GM23248 (cell line): ENCODE results near the gene SCAMP4. TPM values are rescaled to one million over a fixed set of nuclear protein-coding genes. Genes with fewer than 3 reads are reported as not detected.

Experiments
- DNase-seq: peaks from one replicate; pipeline ENCODE4 v3.0.0-alpha.2; 2015
- H2AFZ ChIP-seq: fragments of 200-600 bp; sonication (generic); 2 replicates; pipeline ENCODE4 v1.6.1; 2016; ENCODE audit warnings: antibody characterized with exemption
- H3F3A ChIP-seq: fragments of 200-600 bp; sonication (generic); 2 replicates; pipeline ENCODE4 v1.6.1; 2016; ENCODE audit warnings: mild to moderate bottlenecking, antibody characterized with exemption, mixed run types; ENCODE audit not compliant: insufficient read depth
- H3K27ac ChIP-seq: fragments of 200-600 bp; sonication (generic); 2 replicates; pipeline ENCODE4 v1.5.1; 2016; ENCODE audit warnings: mild to moderate bottlenecking
- H3K27me3 ChIP-seq: fragments of 200-600 bp; sonication (generic); replicated peaks from 2 replicates; pipeline ENCODE4 v1.6.1; 2016; ENCODE audit warnings: mild to moderate bottlenecking; ENCODE audit not compliant: insufficient read depth
- H3K36me3 ChIP-seq: fragments of 200-600 bp; sonication (generic); 2 replicates; pipeline ENCODE4 v1.6.1; 2016; ENCODE audit warnings: low read depth, mild to moderate bottlenecking
- H3K4me1 ChIP-seq: fragments of 200-600 bp; sonication (generic); 2 replicates; pipeline ENCODE4 v1.6.1; 2016; ENCODE audit warnings: mild to moderate bottlenecking; ENCODE audit not compliant: insufficient read depth
- H3K4me2 ChIP-seq: fragments of 200-600 bp; sonication (generic); one replicate; pipeline ENCODE4 v1.6.1; 2016; ENCODE audit warnings: mild to moderate bottlenecking; ENCODE audit not compliant: unreplicated experiment
- H3K4me3 ChIP-seq: fragments of 200-600 bp; sonication (generic); 2 replicates; pipeline ENCODE4 v1.5.1; 2016; ENCODE audit warnings: mild to moderate bottlenecking
- H3K79me2 ChIP-seq: fragments of 200-600 bp; sonication (generic); 2 replicates; pipeline ENCODE4 v1.6.1; 2016; ENCODE audit warnings: mild to moderate bottlenecking; ENCODE audit not compliant: insufficient read depth
- H3K9ac ChIP-seq: fragments of 200-600 bp; sonication (generic); 2 replicates; pipeline ENCODE4 v1.6.1; 2016; ENCODE audit warnings: mild to moderate bottlenecking
- H3K9me2 ChIP-seq: fragments of 200-600 bp; sonication (generic); 2 replicates; pipeline ENCODE4 v1.6.1; 2016; ENCODE audit warnings: mixed run types, mild to moderate bottlenecking, moderate library complexity; ENCODE audit not compliant: insufficient read depth
- H3K9me3 ChIP-seq: fragments of 200-600 bp; sonication (generic); one replicate; pipeline ENCODE4 v1.6.1; 2017; ENCODE audit warnings: low read depth
- H4K20me1 ChIP-seq: fragments of 200-600 bp; sonication (generic); 2 replicates; pipeline ENCODE4 v1.6.0; 2016; ENCODE audit not compliant: insufficient read depth
- EZH2 ChIP-seq: fragments of 200-600 bp; sonication (generic); IDR thresholded peaks from 2 replicates; pipeline ENCODE4 v1.6.1; 2018; ENCODE audit warnings: antibody characterized with exemption, mild to moderate bottlenecking; ENCODE audit not compliant: insufficient read depth, poor library complexity, severe bottlenecking
- EZH2phosphoT487 ChIP-seq: fragments of 200-600 bp; sonication (generic); IDR thresholded peaks from 2 replicates; pipeline ENCODE4 v1.6.1; 2018; ENCODE audit warnings: antibody characterized with exemption, moderate library complexity, mild to moderate bottlenecking, low read depth; ENCODE audit not compliant: insufficient read depth
- WGBS, 2 experiments: methylation state at CpG; one replicate each; pipeline ENCODE4 v1.1.6; 2015 to 2017; ENCODE audit warnings: low lambda C conversion rate in 2 of 2, low coverage in 1 of 2; ENCODE audit errors: missing lambda C conversion rate in 2 of 2; 5-methylcytosine and 5-hydroxymethylcytosine counted together
- in situ Hi-C: fragments of 300-500 bp; cut with MboI; formaldehyde crosslinking; loops from 2 replicates; pipeline ENCODE4 v1.15.0; 2020
- polyA plus RNA-seq: library from polyadenylated mRNA; unstranded; fragments of >200 nt; fragmentation: Nextera tagmentation; extraction: Ambion mirVana; gene quantifications from 2 replicates; pipeline ENCODE4 v1.2.1, GENCODE V29; 2016
- total RNA-seq: library from RNA; depleted of rRNA; stranded (reverse); fragments of >200 nt; shearing (Covaris generic); gene quantifications from 2 replicates; pipeline ENCODE4 v1.2.3, GENCODE V29; 2014

The SCAMP4 gene
- total and polyA plus RNA-seq, 2 experiments from 2014 or later, result 73.9 to 110 TPM

DNA sequence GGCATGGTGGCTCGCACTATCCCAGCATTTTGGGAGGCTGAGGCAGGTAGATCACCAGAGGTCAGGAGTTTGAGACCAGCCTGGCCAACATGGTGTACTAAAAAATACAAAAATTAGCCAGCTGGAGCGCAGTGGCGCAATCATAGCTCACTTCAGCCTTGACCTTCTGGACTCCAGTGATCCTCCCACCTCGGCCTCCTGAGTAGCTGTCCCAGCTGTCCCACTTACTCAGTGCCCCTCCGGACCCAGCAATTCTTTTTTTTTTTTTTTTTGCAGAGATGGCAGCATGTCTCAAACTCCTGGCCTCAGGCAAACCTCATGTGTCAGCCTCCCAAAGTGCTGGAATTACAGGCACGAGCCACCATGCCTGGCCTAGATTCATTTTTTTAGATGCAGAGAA lies 2.3 kb upstream of the SCAMP4 start:
- peak overlapping the region; percentile 25; the same call in 1 of the 2 replicates for H3K9ac ChIP-seq
- in situ Hi-C loops, result no loop called here
- 54 to 55% methylated on average over 6 of the region's 6 CpGs for WGBS, 2 experiments
- 0 out of 2 replicates have a peak, but pooled peaks cover 10% of the 10 kb centered on the region for H3F3A ChIP-seq
- no peaks in the 10 kb centered on the region for H3K9me3 ChIP-seq
- H3K4me2 ChIP-seq, result no peak overlapping the region
- H3K79me2 ChIP-seq, result peaks cover 24% of the 10 kb centered on the region
- H3K36me3 ChIP-seq, result no peaks in the 10 kb centered on the region
- H3K27ac ChIP-seq, result no peak overlapping the region
- no peaks in the 10 kb centered on the region for H4K20me1 ChIP-seq
- no peak for TF ChIP-seq EZH2
- no peak for TF ChIP-seq EZH2phosphoT487
- peak; percentile 6 for DNase-seq
- H3K9me2 ChIP-seq, result no peaks in the 10 kb centered on the region
- H3K4me3 ChIP-seq, result no peak overlapping the region
- peak overlapping the region; percentile 48; the same call in 1 of the 2 replicates for H2AFZ ChIP-seq
- no peaks in the 10 kb centered on the region for H3K4me1 ChIP-seq
- H3K27me3 ChIP-seq, result no peaks in the 10 kb centered on the region

DNA sequence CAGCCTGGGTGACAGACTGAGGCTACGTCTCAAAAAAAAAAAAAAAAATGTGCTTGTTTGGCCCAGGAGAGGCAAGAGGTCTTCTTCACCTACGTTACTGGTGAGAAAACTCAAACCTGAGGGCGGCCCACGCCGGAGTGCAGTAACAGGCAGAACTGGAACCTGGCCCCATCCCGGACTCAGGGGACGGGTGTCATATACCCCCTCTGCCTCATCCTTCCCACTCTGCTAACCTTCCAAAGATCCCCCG lies 414 bp upstream of the SCAMP4 start:
- TF ChIP-seq EZH2phosphoT487, result no peak
- no peak for TF ChIP-seq EZH2
- no peaks in the 10 kb centered on the region for H3K9me2 ChIP-seq
- H3F3A ChIP-seq, result 0 out of 2 replicates have a peak, but pooled peaks cover 10% of the 10 kb centered on the region
- 37 to 42% methylated on average over 8 of the region's 8 CpGs for WGBS, 2 experiments
- no peaks in the 10 kb centered on the region for H3K27me3 ChIP-seq
- peaks cover 1% of the 10 kb centered on the region; the same call in 1 of the 2 replicates for H3K4me1 ChIP-seq
- H4K20me1 ChIP-seq, result no peaks in the 10 kb centered on the region
- H3K4me2 ChIP-seq, result no peak overlapping the region
- H3K79me2 ChIP-seq, result peaks cover 43% of the 10 kb centered on the region
- peak overlapping the region; percentile 47 for H3K4me3 ChIP-seq
- 0 out of 2 replicates have a peak overlapping the region, but pooled peaks have one; percentile 38 for H3K9ac ChIP-seq
- H3K36me3 ChIP-seq, result no peaks in the 10 kb centered on the region
- no peak for DNase-seq
- in situ Hi-C loops, result no loop called here
- no peak overlapping the region for H3K27ac ChIP-seq
- H2AFZ ChIP-seq, result peak overlapping the region; percentile 64
- H3K9me3 ChIP-seq, result no peaks in the 10 kb centered on the region

DNA sequence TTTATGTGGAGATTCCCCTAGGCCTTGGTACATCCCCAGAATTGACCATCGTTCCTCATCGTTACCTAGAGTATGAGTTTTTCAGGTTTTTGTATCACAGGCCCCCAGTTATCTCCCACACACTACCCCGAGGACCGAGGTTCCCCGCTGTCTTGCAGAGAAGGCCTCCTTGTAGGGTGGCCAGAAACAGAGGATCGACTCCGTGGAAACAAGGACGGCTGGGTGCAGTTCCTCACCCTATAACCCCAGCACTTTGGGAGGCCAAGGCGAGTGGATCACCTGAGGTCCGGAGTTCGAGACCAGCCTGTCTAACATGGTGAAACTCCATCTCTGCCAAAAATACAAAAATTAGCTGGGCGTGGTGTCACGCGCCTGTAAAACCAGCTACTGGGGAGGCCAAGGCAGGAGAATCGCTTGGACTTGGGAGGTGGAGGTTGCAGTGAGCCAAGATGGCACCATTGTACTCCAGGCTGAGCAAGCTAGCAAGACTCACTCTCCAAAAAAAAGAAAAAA lies 720 bp downstream of the SCAMP4 start:
- WGBS, 2 experiments, result 80% methylated on average over 15 of the region's 15 CpGs
- Histone ChIP-seq H3K9me3 (no peaks in the 10 kb centered on the region), H3K79me2 (peaks cover 54% of the 10 kb centered on the region), H3K27ac (peak overlapping the region; percentile 63), H4K20me1 (no peaks in the 10 kb centered on the region), H3K4me3 (peak overlapping the region; percentile 86), H3K9me2 (no peaks in the 10 kb centered on the region), H2AFZ (peak overlapping the region; percentile 75), H3F3A (0 out of 2 replicates have a peak, but pooled peaks cover 10% of the 10 kb centered on the region), H3K9ac (peak overlapping the region; percentile 85), H3K4me1 (peaks cover 6% of the 10 kb centered on the region; the same call in 1 of the 2 replicates), H3K4me2 (peak overlapping the region; percentile 89), H3K27me3 (no peaks in the 10 kb centered on the region), H3K36me3 (no peaks in the 10 kb centered on the region)
- TF ChIP-seq EZH2 (no peak), EZH2phosphoT487 (no peak)
- DNase-seq, result no peak
- in situ Hi-C loops, result no loop called here

DNA sequence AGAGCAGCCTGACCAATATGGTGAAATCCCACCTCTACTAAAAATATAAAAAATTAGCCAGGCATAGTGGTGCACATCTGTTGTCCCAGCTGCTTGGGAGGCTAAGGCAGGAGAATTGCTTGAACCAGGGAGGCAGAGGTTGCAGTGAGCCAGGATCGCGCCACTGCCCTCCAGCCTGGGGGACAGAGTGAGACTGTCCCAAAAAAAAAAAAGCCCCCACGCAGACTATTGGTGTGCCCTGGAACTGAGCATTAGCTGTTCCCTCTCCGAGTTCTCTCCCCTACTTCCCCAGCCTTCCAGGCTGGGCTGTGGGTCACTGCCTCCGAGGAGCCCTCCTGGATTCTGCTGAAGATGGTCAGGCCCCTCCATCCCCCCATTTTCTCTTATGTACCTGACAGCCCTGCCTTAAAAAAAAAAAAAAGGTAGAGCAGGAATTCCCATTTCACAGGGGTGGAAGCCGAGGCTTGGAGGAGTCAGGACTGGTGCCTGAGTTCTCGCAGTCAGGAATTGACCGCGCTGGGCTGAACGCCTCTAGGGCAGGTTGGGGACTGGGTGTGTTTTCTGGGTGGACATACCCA lies 1.9 kb downstream of the SCAMP4 start:
- DNase-seq, result no peak
- Histone ChIP-seq H3K27ac (no peak overlapping the region), H3F3A (0 out of 2 replicates have a peak, but pooled peaks cover 10% of the 10 kb centered on the region), H3K36me3 (no peaks in the 10 kb centered on the region), H3K4me3 (no peak overlapping the region), H2AFZ (no peak overlapping the region), H3K9me2 (no peaks in the 10 kb centered on the region), H3K4me2 (no peak overlapping the region), H3K4me1 (peaks cover 6% of the 10 kb centered on the region; the same call in 1 of the 2 replicates), H3K27me3 (no peaks in the 10 kb centered on the region), H4K20me1 (no peaks in the 10 kb centered on the region), H3K9ac (no peak overlapping the region), H3K79me2 (peaks cover 64% of the 10 kb centered on the region), H3K9me3 (no peaks in the 10 kb centered on the region)
- no peak for TF ChIP-seq EZH2
- TF ChIP-seq EZH2phosphoT487, result no peak
- WGBS, 2 experiments, result 93 to 96% methylated on average over 10 of the region's 10 CpGs
- in situ Hi-C loops, result no loop called here
